ENCODE measurements around the gene SLCO2B1.

Gene SLCO2B1

DNA sequence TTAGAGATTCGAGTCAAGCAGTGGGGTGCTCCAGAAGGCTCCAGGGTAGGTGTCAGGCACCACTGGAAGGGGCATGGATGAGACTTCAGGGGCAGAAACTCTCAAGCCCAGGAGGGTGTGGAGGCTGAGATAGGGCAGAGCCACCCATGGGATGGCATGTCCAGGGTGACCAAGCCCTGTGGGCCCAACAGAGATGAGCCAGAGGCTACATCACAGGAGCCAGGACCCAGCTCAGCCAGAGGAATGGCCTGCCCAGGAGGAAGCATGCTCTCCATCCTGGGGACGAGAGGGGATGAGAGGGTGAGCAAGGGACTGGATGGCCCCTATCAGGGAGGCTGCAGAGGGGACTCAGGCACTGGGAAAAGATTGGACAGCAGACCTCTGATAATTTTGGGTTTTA, 42.8 kb downstream of the SLCO2B1 start:
- DNase-seq, result no peak

DNA sequence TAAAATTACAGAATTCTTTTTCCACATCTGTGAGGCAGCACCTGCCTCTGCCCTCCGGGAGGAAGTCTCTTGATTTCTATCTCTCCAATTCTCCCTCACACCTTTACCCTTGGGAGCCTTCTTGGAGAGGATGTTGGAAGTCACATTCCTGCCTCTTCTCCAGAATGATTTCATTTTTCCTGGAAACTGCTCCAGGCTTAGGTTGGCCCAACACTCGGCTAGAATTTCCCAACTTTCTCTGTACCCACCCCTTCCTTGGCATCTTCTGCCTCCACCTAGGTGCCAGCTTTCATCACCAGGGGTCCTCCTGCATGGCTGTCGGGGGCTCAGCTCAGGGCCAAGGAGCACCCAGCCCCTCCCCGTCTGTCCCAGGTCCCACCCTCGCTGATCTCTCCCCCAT, 43.2 kb downstream of the SLCO2B1 start:
- no peak for DNase-seq

DNA sequence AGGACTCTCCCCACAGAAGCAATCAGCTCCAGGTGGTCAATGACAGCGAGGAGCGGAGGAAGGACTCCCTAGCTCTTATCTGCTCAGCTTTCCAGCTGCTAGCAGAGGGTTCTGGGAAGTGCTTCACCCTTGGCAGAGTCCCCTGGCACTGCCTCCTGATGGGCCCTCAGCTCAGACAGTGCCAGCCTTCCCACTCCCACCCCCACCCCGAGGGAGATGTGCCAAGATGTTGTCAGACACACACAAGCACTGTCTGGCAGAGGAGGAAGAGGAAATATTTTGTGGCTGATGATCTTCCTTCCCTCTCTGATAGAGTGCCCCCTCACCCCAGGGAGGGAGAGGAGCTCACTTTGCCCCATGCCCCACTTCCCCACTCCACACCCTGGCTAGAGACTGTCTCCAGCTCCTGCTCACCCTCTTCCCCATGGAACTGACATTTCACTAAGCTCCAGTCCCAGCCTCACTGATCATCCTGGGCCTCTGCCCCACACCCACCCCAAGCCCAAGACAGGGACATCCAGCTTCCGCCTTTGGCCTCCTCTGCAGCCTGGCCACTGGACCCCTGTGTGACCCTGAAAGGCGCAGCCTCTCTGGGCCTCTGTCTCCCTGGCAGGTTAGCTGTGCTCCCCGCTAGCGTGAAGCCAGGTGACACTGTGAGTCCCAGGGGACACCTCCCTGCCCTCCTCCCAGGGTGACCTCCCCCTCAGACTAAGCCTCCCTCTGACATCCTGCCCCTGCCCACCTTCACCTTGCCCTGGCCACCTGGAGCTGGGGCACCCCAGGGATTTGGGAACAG, 44.5 kb downstream of the SLCO2B1 start:
- peak in 10 of 14 donors; percentile 8 to 73 (median 30) for DNase-seq

DNA sequence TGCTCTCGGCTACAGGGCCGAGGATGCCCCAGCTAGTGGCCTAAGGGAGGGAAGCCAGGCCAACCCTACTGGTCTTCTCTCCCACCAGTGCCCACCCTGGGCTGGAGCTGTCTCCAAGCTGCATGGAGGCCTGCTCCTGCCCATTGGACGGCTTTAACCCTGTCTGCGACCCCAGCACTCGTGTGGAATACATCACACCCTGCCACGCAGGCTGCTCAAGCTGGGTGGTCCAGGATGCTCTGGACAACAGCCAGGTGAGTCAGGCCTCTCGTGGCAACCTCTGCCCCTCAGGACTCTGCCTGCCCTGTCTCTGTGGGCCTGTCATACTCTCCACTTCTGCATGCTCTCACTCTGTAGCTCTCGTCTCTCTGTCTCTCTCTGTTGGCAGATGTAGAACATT, 45.5 kb downstream of the SLCO2B1 start:
- DNase-seq, result no peak

DNA sequence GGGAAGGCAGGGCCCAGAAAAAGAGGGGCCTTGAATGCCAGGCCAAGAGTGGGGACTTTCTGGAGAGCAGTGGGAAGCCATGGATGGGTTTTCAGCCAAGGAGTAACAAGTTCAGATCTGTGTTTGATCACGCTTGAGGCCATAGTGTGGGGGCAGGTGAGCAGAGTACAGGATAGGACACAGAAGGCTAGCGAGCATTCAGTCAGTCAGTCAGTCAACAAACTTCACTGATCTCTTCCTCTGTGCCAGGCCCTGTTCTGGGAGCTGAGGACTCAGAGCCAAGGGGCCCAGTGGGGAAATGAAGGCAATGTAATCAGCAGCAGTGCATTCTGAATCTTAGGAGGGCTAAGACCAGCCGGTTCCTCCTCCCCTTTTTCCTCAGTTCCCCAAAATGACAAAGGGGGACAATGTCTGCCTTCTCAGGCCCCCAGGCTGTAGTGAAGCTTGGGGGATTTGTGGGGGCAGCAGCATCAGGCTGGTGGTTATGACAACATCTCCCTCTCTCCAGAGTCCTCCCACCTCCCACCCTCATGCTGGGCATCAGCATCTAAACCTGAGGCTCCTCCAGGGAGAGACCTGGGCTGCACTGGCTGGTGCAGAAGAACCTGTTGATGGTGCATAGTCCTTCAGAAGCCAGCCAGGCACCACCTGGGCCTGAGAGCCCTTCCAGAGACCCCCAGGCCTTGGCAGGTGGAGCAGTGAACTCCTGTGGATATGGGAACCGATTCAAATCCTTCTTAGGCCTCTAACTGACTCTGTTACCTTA, 46.8 kb downstream of the SLCO2B1 start:
- no peak for DNase-seq

DNA sequence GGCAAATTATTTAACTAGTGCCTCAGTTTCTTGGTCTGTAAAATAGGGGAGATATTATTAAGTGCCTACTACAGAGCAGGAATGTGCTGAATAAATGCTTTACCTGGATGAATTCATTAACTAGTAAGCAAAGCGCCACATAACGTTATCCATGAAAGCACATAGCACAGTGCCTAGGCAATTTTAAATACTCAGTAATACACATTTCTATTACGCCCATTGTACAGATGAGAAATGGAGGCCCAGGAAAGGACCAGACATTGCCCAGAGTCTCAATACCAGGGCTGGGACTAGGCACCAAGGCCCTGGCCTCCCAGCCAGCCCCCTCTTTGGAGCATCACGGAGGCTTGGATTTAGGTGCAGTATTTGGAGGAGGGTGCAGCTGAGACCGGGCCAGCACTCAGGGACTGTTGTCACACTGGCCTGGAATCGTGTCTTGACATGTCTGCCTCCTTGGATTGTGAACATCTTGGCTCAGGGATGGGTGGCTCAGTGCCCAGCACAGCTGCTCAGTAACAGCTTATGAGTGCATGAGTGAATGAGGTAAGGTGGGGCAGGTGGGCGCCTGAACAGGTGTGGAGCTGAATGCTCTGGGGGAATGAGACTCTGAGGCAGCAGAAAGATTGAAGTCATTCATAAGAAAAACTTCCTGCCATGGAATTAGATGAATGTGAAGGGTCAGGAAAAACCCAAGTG, 47.5 kb downstream of the SLCO2B1 start:
- no peak for DNase-seq

DNA sequence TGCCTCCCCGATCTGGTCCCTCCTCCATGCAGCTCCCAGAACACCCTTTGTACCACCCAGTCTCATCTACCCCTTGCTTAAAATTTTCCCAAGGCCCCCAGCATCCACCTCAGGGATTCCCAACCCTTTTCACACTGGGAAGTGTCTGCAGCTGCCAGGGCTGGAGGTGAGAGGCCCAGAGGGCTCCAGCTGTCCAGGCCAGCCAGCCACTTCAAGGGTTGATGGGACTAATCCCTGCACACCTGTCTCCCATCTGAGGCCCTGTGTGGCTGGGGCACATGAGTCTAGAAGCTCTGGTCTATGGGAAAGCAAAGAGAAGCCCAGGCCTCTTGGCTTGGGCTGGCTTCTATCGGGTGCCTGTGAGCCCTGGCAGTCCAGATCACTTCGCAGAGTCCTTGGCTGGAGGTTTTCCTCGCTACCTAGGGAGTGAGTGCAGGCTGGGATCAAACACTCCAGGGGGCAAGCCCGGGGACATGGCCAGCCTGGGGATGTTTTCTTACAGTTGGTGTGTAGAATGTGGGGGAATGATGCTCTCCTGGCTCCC, 48.6 kb downstream of the SLCO2B1 start:
- DNase-seq, result no peak

DNA sequence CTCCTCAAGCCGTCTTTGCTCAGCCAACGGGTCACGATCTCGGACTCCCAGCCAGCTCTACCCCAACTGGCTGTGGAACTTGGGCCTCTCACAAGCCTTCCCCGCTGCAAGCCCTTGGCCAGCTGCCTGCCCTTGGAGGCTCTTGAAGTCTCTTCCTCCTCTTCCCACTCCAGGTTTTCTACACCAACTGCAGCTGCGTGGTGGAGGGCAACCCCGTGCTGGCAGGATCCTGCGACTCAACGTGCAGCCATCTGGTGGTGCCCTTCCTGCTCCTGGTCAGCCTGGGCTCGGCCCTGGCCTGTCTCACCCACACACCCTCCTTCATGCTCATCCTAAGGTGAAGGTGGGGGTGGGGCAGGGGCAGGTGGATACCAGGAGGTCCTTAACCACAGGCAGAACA, 49.1 kb downstream of the SLCO2B1 start:
- DNase-seq, result no peak

DNA sequence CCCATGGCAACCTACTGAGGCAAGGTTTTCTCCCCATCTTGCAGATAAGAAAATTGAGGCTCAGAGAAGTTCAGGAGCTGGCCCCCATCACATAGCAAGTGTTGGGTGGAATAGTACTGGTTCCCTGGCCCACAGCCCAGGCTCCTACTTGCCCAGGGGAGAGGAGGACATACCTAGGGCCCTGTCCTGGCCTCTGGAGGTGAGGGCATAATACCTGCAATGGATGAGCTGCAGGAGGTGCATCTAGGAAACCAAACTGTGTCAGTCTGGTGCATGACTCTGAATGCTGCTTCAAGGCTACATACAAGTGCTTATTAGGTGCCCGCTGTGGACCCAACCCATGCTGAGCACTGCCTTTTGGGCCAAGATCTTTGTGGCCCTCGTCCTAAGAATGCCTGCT, 49.6 kb downstream of the SLCO2B1 start:
- no peak for DNase-seq

DNA sequence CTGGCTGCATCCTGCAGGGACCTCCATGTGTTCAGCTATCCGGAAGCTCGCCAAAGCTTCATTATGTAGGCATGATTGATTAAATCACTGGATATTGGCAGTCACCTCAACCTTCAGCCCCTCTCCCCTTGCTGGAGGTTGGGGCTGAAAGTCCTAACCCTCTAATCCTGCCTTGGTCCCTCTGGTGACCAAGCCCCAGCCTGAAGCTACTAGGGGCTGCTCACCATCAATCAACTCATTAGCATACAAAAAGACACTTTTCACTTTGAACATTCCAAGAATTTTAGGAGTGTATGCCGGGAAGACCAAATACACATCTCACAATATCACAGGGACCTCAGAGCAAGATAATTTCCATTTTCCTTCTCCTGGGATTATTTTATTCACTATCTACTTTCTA, 50.9 kb downstream of the SLCO2B1 start:
- DNase-seq, result no peak

DNA sequence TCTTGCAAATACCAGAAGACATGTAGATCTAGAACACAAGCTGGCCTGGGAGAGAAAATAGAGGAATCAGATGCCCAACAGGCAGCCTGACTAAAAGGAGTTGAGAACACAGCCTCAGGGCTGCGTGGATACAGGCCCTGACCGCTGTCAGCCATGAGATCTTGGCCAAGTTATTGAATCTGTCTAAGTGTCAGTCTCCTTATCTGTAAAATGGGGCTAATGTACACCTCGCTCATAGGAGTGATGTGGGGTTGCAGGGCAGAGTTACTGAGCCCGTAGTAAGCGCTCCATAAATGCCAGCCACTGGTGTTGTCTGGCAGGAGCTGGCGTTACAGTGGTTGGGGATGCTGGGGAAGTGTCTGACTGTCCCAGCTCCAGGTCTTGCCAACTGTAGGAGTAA, 51.3 kb downstream of the SLCO2B1 start:
- no peak for DNase-seq

DNA sequence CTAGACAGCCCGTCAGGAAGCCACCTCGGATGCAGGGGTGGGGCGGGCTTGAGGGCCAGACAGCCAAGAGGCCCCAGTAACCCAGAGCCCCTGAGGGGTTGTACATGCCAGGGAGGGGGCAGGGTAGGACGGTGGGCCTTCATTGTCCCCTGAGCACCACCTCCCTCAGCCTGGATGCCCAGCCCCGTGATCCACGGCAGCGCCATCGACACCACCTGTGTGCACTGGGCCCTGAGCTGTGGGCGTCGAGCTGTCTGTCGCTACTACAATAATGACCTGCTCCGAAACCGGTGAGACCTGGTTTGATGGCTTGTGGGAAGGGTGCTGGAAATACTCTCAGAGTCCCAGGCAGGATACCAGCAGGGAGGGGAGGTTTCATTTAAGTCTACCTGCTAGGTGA, 52.2 kb downstream of the SLCO2B1 start:
- DNase-seq, result no peak

DNA sequence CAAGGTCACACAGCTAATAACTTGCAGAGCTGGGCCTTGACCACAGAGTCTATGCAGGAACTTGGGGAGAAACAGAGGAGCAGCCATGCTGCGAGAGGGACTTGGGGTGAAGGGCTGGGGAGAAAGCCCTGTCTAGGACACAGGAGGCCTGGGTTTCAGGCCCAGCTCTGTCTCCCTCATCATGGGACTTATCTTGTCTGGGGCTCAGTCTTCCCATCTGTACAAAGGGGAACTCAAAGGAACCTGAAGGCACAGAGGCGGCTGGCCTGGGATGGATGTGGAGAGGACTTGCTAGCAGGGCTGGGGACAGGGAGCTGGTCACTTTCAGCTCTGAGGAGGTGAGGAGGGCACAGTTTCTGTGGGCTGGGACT, 52.7 kb downstream of the SLCO2B1 start:
- no peak for DNase-seq

DNA sequence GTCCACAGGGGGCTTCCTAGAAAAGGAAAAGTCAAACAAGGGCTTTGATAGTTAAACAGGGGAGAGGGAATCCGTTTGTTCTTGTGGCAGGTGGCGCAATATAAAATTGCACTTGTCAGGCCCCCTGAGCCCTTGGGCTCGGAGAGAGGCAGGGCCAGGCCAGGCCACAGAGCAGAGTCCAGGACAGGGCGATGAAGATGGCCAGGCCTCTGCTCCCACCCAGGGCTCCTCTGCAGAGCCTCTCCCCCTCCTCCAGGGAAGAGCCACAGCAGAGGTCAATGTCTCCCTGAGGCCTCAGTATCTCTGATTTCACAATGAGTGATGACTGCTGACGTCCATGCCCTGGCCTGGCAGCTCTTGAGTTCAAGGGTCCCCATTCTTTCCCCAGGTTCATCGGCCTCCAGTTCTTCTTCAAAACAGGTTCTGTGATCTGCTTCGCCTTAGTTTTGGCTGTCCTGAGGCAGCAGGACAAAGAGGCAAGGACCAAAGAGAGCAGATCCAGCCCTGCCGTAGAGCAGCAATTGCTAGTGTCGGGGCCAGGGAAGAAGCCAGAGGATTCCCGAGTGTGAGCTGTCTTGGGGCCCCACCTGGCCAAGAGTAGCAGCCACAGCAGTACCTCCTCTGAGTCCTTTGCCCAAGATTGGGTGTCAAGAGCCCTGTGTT, 53.2 kb downstream of the SLCO2B1 start:
- no peak for DNase-seq

DNA sequence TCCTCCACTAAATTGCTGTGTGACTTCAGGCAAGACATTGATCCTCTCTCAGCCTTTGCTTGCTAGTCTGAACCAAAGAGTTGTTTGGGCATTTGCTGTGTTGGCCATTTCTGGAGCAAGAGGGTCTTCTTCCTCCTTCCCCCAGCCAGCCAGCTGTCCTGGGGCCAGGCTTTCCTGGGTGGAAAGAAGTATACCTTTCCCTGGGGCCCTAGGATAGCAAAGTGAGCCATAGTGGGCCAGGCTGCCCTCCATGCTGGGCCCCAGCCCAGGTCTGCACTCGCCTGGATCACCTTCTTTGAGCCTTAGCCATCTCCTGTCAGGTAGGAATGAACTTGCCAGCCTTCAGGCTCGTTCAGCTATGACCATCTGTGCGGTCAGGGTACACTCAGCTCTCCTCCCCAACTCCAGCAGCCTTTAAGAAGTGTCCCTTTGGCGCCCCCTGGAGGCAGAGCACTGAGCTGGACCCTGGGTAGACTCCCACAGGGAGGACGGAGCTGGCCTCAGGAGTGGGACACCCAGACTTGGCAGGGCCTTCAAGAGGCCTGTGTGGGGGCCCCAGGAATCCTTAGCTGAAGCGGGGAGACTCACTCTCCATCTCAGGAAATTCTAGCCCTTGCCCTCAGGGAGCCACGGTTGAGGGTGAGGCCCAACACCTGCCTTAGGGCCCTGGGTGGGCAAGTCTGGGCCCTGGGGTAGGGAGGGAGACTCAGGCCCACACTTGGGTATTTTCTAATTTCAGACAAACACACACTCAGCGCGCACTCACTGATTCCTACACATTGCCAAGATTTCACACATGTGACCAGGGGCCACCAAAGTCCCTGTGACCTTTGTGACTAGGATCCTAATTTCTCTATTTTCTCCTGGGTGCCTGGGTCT, 54.0 kb downstream of the SLCO2B1 start:
- DNase-seq, result peak in 12 of 14 donors; percentile 7 to 70 (median 40)

DNA sequence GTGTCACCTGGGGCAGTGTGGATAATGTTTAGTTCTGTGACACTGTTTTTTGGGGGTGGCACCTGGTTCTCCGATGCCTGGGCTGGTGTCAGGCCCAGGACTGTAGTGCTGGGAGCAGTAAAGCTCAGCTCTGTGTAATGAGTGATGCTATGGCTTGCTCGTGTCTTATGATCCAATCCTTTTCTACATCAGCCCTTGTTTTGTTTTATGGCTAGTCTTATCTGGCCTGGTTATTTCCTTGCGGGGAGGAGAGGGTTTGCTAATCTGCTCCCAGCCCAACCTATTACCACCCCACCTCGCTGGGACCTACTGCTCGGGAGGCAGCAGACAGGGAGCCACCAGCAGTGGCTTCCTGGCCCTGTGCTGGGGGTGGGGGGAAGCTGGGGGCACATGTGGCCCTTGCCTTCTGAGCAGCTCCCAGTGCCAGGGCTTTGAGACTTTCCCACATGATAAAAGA, 54.7 kb downstream of the SLCO2B1 start:
- DNase-seq, result no peak

DNA sequence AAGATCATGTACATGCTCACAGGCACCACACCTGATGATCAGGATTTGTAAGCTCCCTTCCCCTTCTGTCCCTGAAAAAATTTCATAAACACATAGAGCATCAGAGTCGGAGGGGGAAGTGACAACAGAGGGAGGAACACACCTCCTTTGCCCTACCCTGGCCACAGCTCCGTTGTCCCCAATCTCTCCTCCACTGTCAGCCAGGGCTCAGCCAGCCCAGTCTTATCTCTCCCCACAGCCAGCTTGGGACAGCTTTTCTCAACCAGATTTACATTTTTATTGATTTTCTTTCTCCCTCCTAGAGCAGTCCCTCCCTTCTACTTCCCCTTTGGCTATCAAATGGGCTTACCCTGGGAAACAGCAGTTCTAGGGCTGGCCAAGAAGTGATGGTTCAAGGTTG, 57.5 kb downstream of the SLCO2B1 start:
- no peak for DNase-seq

DNA sequence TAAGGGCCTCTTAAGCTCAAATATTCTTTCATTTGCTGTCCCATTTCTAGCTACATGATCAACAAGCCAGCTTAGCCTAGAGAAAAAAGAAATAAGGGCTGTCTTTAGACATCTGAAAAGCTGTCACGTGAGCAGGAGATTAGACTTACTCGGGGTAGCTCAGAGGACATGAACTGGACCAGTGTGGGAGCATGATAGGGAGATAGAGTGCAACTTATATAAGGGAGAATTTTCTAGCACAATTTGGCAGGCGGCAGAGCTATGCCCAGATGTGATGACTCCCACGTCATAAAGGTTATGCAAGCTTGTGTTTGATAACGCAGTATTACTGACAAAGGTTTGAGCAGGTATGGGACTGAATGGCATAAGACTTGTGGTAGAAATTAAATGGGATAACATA, 61.5 kb downstream of the SLCO2B1 start:
- no peak for DNase-seq

DNA sequence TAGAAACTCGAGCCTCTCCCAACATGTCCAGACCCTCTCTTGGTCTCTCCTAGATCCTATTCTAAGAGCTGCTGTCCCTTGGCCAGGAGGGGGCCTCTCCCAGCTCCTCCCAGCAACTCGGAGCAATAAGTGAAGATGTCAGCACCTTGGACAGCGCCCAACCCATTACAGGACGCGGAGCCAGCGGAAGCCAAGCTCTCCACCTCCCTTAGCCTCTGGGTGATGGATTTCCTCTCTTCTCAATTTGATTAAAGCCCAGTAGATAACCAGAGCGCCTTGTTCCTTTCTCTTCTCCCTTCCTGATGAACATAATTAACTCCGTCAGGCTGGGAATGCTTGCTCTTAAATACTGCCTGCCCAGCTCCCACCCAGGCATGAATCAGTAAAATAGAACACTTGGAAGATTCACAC, 63.5 kb downstream of the SLCO2B1 start:
- peak in 2 of 14 donors; percentile 5 to 38 for DNase-seq

DNA sequence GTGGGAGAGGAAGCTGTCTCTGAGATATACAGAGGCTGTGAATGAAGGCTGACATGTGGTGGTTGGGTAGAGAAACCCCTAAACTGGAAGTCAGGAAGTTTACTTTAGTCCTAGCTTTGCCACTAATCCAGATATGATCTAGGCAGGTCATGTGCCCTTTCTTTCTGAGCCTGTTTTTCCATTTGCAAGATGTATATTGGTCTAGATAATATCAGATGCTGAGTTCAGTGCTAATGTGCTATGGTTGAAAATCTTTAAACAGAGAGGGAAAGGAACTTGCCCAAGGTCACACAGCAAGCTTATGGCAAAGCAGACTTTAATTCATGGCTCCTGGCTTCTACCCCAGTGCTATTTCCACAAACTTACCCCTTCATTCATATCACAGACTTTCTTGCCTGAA, 63.9 kb downstream of the SLCO2B1 start:
- DNase-seq, result no peak

DNA sequence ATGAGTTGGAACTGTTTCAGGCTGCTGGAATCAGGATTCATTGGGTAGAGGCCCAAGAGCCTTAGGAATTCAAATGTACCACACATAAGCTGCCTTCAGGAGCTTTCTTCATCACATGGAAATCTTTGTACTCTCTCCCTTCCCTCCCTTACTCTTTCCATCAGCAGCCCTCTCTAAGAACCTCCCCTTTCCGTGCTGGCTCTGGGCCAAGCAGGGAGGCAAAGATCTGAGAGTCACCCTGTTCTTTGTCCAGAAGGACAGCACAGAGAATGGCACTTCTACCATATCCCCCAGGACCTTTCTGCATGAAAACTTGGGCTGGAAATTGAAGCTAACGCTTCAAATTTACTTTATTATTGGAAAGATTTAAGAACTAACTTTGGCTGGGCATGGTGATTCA, 69.0 kb downstream of the SLCO2B1 start:
- DNase-seq, result no peak

Data from C1 segment of cervical spinal cord (tissue), 14 donors.